Stomach (tissue), 4 donors: ENCODE data around the gene CFAP74.

Experiments
- EP300 ChIP-seq: sonication (generic); formaldehyde crosslinking; IDR thresholded peaks from one replicate; pipeline ENCODE4 v1.6.1; 2017; ENCODE audit warnings: antibody characterized with exemption
- POLR2A ChIP-seq, 4 donors: fragments of 450-650 bp; IDR thresholded peaks; one replicate each; pipeline ENCODE4 v1.6.1; 2016; ENCODE audit warnings: antibody characterized with exemption in 4 of 4, control low read depth in 2 of 4, mild to moderate bottlenecking in 1 of 4, moderate library complexity in 1 of 4
- TF ChIP-seq, protein P1 (sequence below), 7 experiments: fragments of 450-650 bp in 4 of 7; fragments of 200-600 bp in 3 of 7; sonication (generic) in 3 of 7; IDR thresholded peaks; one replicate each; pipeline ENCODE4 v1.5.1; 2016 to 2019; ENCODE audit warnings: antibody characterized with exemption in 7 of 7, control low read depth in 2 of 7, mild to moderate bottlenecking in 1 of 7

DNA sequence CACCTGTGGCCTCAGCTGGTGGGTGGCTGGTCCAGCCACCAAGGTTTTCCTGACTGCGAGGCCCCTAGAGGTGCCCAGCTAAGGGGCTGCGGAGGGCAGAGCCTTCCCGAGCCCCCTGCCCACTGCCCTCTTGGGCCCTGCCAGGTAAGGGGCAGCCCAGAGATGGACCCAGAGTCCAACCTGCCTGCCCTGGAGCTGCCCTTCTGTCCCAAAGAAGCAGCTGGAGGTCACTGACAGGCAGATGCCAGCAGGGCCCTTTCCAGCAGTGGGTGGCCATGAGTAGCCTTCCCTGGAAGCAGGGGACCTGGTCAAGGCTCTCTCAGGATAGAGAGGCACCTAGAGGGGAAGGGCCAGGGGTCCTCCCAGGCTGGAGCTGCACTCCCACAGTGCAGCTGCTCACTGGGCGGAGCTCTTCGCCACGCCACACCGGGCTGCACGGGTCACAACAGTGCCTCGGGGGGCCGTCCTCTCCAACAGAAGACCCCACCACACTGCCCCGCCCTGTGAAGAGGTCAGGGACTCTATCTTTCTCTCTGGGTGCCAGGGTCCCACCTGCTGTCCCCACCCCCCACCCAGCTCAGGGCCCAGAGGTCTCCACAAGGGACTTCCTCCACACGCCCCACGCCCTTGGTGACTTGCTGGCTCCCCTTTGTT is 101.8 kb downstream of the CFAP74 start:
- TF ChIP-seq POLR2A (IDR thresholded peaks at IDR 0.05) (no peak), EP300 (no peak)
- TF ChIP-seq, protein P1, sequence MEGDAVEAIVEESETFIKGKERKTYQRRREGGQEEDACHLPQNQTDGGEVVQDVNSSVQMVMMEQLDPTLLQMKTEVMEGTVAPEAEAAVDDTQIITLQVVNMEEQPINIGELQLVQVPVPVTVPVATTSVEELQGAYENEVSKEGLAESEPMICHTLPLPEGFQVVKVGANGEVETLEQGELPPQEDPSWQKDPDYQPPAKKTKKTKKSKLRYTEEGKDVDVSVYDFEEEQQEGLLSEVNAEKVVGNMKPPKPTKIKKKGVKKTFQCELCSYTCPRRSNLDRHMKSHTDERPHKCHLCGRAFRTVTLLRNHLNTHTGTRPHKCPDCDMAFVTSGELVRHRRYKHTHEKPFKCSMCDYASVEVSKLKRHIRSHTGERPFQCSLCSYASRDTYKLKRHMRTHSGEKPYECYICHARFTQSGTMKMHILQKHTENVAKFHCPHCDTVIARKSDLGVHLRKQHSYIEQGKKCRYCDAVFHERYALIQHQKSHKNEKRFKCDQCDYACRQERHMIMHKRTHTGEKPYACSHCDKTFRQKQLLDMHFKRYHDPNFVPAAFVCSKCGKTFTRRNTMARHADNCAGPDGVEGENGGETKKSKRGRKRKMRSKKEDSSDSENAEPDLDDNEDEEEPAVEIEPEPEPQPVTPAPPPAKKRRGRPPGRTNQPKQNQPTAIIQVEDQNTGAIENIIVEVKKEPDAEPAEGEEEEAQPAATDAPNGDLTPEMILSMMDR (IDR thresholded peaks at IDR 0.05) = no peak
